Hematopoietic multipotent progenitor cell treated with erythropoietin and hydrocortisone succinate and interleukin-3 and kit ligand, for 8 days (in vitro differentiated cells): ENCODE measurements around the gene MUC22.

Experiments used
- DNase-seq: peaks from one replicate; pipeline ENCODE4 v3.0.0-alpha.2; 2015

The MUC22 gene

GRCh38 chr6:31083742-31084354 is 73.6 kb downstream of the MUC22 start:
- peak; percentile 52 for DNase-seq
